SK-N-SH treated with all-trans-retinoic acid at 6 μM for 48 hours (cell line): ENCODE measurements around the gene MCM8.

ENCODE experiments used
- ARNTL ChIP-seq: fragments of 450-650 bp; formaldehyde crosslinking; IDR thresholded peaks from 2 replicates; pipeline ENCODE4 v1.5.0; 2020; ENCODE audit warnings: low read depth, mild to moderate bottlenecking, moderate library complexity, borderline replicate concordance
- ESRRG ChIP-seq: fragments of 250-450 bp; sonication (Bioruptor Pico); IDR thresholded peaks from 2 replicates; pipeline ENCODE4 v1.6.1; 2021; ENCODE audit warnings: mild to moderate bottlenecking
- GLIS3 ChIP-seq: fragments of 250-450 bp; sonication (Bioruptor Pico); IDR thresholded peaks from 2 replicates; pipeline ENCODE4 v1.5.0; 2020; ENCODE audit warnings: mild to moderate bottlenecking, moderate library complexity
- OSR1 ChIP-seq: fragments of 250-450 bp; sonication (Bioruptor Pico); IDR thresholded peaks from 2 replicates; pipeline ENCODE4 v1.8.0; 2022; ENCODE audit warnings: moderate library complexity, mild to moderate bottlenecking, inconsistent platforms
- PPARA ChIP-seq: fragments of 250-450 bp; sonication (Bioruptor Pico); IDR thresholded peaks from 2 replicates; pipeline ENCODE4 v1.5.0; 2020; ENCODE audit warnings: mild to moderate bottlenecking, borderline replicate concordance
- RARB ChIP-seq: fragments of 250-450 bp; sonication (Bioruptor Pico); IDR thresholded peaks from 2 replicates; pipeline ENCODE4 v1.8.0; 2021; ENCODE audit warnings: mild to moderate bottlenecking, moderate library complexity
- TCF4 ChIP-seq: fragments of 250-450 bp; sonication (Bioruptor Pico); IDR thresholded peaks from 2 replicates; pipeline ENCODE4 v1.8.0; 2021; ENCODE audit warnings: mild to moderate bottlenecking, moderate library complexity, borderline replicate concordance
- TSHZ2 ChIP-seq: fragments of 250-450 bp; sonication (Bioruptor Pico); IDR thresholded peaks from 2 replicates; pipeline ENCODE4 v1.5.0; 2020; ENCODE audit warnings: mild to moderate bottlenecking, moderate library complexity
- ZC3H10 ChIP-seq: fragments of 250-450 bp; sonication (Bioruptor Pico); IDR thresholded peaks from 2 replicates; pipeline ENCODE4 v1.5.1; 2021; ENCODE audit warnings: mild to moderate bottlenecking, moderate library complexity
- ZFP3 ChIP-seq: fragments of 250-450 bp; sonication (Bioruptor Pico); IDR thresholded peaks from 2 replicates; pipeline ENCODE4 v1.5.0; 2020; ENCODE audit warnings: mild to moderate bottlenecking, moderate library complexity
- ZFP30 ChIP-seq: fragments of 450-650 bp; formaldehyde crosslinking; IDR thresholded peaks from 2 replicates; pipeline ENCODE4 v1.5.0; 2022; ENCODE audit warnings: mild to moderate bottlenecking, moderate library complexity
- ZNF8 ChIP-seq: fragments of 450-650 bp; formaldehyde crosslinking; IDR thresholded peaks from 2 replicates; pipeline ENCODE4 v1.5.0; 2020; ENCODE audit warnings: mild to moderate bottlenecking, moderate library complexity
- TF ChIP-seq, protein P1 (sequence below): fragments of 250-450 bp; sonication (Bioruptor Pico); IDR thresholded peaks from 2 replicates; pipeline ENCODE4 v1.8.0; 2020; ENCODE audit warnings: mild to moderate bottlenecking, moderate library complexity, borderline replicate concordance
- TF ChIP-seq, protein P2 (sequence below): fragments of 250-450 bp; sonication (Bioruptor Pico); IDR thresholded peaks from 2 replicates; pipeline ENCODE4 v1.5.1; 2021; ENCODE audit warnings: mild to moderate bottlenecking, moderate library complexity

DNA sequence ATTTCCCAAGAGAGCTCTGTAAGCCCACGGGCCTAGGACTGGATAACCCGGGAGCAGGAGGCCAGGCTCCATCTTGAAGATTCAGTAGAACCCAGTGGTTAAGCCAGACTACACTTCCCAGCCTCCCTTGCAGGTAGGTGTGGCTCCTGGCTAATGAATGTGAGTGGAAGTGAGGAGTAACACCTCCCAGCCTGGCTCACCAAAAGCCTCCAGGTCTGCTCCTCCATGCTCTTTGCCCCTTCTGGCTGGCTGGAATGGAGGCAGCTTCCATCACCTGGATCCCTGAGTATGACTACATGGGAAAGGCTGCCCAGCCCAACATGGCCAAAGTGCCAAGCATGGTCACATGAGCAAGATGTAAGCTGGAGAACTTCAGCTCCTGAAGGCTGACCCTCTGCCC is 93.7 kb downstream of the MCM8 start:
- TF ChIP-seq ZFP3: no peak
- TF ChIP-seq ARNTL (CRISPR knock-in tag): no peak
- no peak for TF ChIP-seq OSR1 (CRISPR knock-in tag)
- TF ChIP-seq, protein P1, sequence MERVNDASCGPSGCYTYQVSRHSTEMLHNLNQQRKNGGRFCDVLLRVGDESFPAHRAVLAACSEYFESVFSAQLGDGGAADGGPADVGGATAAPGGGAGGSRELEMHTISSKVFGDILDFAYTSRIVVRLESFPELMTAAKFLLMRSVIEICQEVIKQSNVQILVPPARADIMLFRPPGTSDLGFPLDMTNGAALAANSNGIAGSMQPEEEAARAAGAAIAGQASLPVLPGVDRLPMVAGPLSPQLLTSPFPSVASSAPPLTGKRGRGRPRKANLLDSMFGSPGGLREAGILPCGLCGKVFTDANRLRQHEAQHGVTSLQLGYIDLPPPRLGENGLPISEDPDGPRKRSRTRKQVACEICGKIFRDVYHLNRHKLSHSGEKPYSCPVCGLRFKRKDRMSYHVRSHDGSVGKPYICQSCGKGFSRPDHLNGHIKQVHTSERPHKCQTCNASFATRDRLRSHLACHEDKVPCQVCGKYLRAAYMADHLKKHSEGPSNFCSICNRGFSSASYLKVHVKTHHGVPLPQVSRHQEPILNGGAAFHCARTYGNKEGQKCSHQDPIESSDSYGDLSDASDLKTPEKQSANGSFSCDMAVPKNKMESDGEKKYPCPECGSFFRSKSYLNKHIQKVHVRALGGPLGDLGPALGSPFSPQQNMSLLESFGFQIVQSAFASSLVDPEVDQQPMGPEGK (CRISPR knock-in tag): no peak
- TF ChIP-seq TSHZ2: no peak
- no peak for TF ChIP-seq TCF4 (CRISPR knock-in tag)
- no peak for TF ChIP-seq ESRRG (CRISPR knock-in tag)
- no peak for TF ChIP-seq PPARA (CRISPR knock-in tag)
- TF ChIP-seq ZFP30: no peak
- TF ChIP-seq ZC3H10 (CRISPR knock-in tag): no peak
- no peak for TF ChIP-seq GLIS3 (CRISPR knock-in tag)
- TF ChIP-seq, protein P2, sequence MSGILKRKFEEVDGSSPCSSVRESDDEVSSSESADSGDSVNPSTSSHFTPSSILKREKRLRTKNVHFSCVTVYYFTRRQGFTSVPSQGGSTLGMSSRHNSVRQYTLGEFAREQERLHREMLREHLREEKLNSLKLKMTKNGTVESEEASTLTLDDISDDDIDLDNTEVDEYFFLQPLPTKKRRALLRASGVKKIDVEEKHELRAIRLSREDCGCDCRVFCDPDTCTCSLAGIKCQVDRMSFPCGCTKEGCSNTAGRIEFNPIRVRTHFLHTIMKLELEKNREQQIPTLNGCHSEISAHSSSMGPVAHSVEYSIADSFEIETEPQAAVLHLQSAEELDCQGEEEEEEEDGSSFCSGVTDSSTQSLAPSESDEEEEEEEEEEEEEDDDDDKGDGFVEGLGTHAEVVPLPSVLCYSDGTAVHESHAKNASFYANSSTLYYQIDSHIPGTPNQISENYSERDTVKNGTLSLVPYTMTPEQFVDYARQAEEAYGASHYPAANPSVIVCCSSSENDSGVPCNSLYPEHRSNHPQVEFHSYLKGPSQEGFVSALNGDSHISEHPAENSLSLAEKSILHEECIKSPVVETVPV: no peak
- TF ChIP-seq RARB: no peak
- TF ChIP-seq ZNF8 (CRISPR knock-in tag): no peak
